Omental fat pad (tissue), 4 donors: ENCODE data around the gene TRIP13. TPM values are rescaled to one million over a fixed set of nuclear protein-coding genes. Genes with fewer than 3 reads are reported as not detected.

ENCODE experiments used
- ATAC-seq: fragments of 150-250 bp; one replicate; pipeline ENCODE4 v1.9.1; 2016; ENCODE audit warnings: mild to moderate bottlenecking, moderate library complexity; ENCODE audit not compliant: low FRiP score
- DNase-seq: peaks from one replicate; pipeline ENCODE4 v3.0.0-alpha.2; 2019; ENCODE audit warnings: low spot score
- total RNA-seq, 4 donors: library from RNA; depleted of rRNA; stranded (reverse); fragments of >200 nt; gene quantifications; one replicate each; pipeline ENCODE4 v1.1.0, GENCODE V29; 2016
- TF ChIP-seq, protein P1 (sequence below), 3 donors: fragments of 450-650 bp; IDR thresholded peaks; one replicate each; pipeline ENCODE4 v1.5.1; 2016 to 2017; ENCODE audit warnings: antibody characterized with exemption in 3 of 3, mild to moderate bottlenecking in 3 of 3, moderate library complexity in 2 of 3

The TRIP13 gene
- total RNA-seq, 4 donors from 2014 or later = 0.79 to 3.0 (median 0.93) TPM

DNA sequence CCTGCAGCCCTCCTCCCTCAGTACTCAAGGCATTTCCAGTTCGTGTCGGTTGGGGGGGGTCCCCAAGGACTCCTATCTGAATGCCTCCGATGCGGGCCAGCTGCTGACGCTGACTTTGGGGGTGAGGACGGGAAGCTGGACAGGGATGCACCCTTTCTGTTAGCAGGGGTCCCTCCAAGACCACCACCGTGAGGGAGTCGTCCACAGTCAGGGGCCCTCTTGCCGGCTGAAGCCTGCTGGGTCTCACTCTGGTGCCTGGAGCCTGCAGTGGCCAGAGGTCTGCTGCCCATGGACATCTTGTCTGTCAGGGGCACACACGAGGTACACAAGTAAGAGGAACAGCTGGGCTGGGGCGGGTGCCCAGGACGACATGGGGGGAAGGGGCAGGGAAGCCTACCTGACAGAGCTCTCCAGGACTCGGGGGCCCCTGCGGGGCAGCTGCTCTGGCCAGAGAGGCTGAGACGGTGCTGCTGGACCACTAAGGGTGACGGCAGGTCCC is 32.8 kb upstream of the TRIP13 start:
- no peak for ATAC-seq
- no peak for DNase-seq
- TF ChIP-seq, protein P1, sequence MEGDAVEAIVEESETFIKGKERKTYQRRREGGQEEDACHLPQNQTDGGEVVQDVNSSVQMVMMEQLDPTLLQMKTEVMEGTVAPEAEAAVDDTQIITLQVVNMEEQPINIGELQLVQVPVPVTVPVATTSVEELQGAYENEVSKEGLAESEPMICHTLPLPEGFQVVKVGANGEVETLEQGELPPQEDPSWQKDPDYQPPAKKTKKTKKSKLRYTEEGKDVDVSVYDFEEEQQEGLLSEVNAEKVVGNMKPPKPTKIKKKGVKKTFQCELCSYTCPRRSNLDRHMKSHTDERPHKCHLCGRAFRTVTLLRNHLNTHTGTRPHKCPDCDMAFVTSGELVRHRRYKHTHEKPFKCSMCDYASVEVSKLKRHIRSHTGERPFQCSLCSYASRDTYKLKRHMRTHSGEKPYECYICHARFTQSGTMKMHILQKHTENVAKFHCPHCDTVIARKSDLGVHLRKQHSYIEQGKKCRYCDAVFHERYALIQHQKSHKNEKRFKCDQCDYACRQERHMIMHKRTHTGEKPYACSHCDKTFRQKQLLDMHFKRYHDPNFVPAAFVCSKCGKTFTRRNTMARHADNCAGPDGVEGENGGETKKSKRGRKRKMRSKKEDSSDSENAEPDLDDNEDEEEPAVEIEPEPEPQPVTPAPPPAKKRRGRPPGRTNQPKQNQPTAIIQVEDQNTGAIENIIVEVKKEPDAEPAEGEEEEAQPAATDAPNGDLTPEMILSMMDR (IDR thresholded peaks at IDR 0.05) = no peak

DNA sequence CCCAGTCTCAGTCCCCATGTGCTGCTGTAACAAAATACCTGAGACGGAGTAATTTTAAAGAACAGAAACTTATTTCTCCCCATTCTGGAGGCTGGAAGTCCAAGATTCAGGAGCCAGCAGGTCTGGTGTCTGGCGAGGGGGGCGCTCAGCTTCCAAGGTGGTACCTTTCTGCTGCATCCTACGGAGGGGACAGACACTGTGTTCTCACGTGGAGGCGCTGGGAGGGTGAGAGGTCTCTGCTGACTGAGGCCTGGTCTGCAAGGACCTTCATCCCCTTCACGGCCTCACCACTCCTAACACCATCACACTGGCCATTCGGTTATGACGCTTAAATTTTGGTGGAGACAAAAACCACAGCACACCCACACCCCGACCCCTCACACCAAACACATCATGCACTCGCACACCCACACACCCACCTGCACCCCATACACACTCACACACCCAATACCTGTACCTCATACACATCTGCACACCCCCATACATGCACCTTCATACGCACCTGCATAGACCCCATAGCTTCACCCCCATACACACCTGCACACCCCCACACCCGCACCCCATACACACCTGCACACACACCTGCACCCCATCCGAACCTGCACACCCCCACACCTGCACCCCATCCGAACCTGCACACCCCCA is 32.1 kb upstream of the TRIP13 start:
- ATAC-seq (no peak), DNase-seq (no peak)
- TF ChIP-seq, protein P1 (IDR thresholded peaks at IDR 0.05) = no peak

DNA sequence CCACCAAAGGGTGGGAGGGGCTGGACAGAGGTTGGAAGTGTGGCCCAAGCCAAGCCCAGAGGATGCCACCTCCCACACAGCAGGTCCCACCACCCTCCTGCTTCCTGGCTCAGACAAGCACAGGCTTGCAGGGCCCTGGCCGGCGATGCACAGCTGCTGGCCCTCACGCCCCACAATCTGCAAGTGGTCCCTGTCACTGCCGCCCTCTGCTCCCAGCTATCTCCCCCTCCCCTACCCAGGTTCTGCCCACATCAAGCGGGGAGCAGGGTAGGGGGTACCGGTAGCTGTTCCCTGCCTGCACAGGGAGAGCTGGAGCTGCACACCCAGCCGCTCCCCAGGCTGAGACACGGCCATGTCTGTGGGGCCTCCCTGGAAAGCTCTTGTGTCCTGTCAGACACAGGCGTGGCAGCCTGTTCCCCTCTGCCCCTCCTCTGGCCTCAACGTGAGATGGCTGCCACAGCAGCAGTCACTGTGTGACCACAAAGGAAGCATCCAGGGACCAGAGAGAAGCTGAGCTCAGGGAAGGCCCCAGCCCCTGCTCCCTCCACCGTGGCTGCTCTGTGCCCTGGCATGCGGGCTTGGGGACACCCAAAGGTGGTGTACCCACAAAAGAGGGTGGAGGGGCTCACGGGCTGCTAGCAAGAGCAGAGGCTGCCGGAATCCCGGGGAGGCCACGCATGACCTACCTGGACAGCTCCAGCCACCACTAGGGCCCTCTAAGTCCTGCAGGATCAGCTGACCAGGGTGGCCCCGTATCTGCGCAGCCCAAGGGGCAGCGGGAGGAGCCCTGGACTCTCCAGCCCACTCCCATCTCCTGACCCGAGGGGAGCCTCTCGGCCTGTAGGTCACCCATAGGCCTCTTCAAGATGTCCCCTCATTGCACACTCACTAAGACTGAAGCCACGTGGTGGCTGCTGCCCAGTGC is 31.0 kb upstream of the TRIP13 start:
- no peak for ATAC-seq
- DNase-seq = no peak
- TF ChIP-seq, protein P1 (IDR thresholded peaks at IDR 0.05) = no peak

DNA sequence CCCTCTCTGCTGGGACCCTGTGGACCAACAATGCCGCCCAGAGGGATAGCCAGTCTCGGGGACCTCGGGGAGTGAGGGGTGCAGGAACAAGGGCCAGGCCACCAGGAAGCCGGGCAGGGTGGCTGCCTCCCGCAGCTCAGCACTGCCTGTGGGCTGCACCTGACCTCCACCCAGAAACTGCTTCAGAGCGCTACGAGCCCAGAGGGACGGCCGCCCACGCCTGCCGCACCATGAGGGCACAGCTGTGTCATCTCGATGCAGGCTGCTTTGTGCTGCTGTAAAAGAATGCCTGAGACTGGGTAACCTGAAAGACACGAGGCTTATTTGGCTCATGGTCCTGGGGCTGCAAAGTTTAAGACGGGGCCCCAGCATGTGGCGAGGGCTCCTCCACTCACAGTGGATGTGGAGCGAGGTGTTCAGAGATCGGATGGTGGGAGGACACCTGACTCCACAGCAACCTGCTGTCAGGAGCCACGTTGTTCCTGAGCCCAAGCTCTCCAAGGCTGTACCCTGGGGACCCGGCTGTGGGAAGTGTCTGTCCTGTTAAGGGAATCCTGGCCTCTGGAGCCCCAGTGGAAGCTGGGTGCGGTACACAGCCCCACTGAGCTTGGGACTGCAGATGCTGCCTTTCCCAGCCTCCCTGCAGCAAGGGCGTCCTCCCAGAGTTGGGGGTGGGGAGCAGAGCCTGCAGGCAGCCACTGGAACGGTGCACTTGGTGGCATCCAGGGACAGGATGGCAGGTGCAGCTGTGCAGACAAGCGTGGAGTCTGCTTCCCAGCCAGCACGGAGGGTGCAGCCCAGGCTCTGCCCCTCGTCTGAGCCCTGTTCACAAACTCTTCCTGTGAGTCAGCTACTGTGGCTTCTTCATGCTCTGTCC is 30.1 kb upstream of the TRIP13 start:
- no peak for ATAC-seq
- TF ChIP-seq, protein P1 (IDR thresholded peaks at IDR 0.05) = no peak
- no peak for DNase-seq

DNA sequence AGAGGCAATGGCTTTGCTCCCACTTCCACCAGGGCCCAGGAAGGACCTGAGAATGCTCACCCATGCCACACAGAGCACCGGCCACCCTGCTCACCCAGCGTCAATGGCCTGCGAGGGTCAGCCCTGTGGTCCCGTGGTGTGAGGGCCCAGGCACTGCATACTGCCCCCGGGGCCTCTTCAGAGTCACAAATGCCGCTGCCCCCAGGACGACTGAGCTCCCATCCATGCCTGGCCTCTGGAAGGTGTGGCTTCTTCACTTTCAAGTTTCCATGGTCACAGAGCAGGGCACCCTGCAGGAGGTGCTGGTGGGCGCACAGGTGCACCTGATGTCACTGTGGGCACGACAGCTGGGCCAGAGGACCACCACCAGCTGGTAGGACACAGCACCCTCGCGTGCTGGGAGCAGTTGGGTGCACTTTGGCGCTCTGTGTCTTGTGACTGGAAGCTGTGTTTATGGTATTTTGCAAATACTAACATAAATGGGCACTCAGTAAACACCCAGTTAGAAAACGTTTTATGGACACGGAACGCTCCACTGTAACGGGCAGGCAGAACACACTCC is 29.4 kb upstream of the TRIP13 start:
- ATAC-seq (no peak), DNase-seq (no peak)
- TF ChIP-seq, protein P1 (IDR thresholded peaks at IDR 0.05) = no peak

DNA sequence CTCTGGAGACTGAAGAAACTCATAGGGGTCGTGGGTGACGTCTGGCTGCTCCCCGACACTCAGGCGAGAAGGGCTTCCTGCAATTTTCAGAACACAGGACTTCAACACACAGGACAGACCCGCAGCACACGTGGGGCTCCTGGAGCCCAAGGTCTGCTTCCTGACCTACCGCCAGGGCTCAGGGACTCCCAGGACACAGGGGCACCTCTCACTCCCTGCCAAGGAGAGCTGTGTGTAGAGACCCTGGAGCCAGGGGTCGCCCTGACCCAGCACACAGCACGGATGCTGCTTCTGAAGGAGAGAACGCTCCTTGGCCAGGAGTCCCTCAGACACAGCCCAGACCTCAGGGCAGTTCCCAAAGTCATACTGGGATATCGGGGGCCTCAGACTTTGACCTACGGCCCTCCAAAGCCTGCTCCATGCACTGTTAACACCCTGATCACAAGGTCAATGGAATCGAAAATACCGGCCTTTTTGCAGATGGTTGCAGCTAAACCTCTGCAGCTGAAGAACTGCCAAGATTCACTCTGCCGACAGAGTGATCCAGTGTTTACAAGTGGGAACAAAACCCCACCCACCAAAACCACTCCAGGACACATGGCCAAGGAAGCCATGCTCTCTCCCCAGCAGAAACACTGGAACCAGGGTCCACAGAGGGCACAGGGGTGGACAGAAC is 28.1 kb upstream of the TRIP13 start:
- DNase-seq (no peak), ATAC-seq (no peak)
- TF ChIP-seq, protein P1 (IDR thresholded peaks at IDR 0.05) = no peak
